ENCODE data around the gene FNDC3B. TPM values are rescaled to one million over a fixed set of nuclear protein-coding genes. Genes with fewer than 3 reads are reported as not detected.
A peak's percentile ranks its signal among the peaks of the same experiment; 100 is the strongest.
"Not testable (repeated sequence)": the region's sequence is repeated elsewhere in the genome, so short reads cannot be mapped to it uniquely, and the experiment has no call there.

The FNDC3B gene
- total RNA-seq, 1 experiment from 2014 or later = 74.4 TPM

DNA sequence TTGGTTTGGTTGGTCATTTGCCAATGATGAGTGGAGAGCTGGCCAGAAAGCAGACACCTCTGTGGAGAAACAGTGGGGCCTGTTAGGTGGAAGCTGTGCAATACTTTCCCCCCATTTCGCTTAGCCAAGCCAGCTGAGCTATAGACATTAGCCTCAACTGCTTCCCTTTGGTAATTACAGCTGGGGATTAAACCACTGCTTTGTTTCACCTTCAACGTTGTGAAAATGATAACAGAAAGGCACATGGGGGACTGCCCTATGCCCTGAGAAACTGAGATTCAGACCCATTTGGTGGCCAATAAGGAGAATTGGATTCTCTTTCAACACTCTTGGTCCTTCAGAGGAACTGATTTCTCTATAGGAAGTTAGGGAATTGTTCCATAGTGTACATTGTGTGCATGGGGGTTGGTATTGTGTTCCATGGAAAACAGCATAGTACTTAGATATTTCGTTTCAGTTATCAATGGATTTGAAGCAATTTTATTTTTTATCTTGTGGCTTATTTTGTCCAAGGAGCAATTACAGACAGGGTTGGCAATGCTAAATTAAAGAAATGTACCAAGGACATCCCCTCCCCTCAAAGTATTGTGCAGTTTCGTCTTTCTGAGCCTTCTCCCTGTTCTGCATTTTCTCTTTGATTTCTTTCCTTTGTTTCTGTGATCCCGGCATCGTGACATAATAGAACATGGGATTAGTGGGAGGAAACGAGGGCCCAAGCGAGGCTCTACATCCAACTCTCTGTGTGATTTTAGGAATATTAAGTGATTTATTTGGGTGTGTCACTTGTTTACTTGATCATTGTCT, 194.3 kb downstream of the FNDC3B start:
- DNase-seq (ENCODE audit: low spot score) = no peak

DNA sequence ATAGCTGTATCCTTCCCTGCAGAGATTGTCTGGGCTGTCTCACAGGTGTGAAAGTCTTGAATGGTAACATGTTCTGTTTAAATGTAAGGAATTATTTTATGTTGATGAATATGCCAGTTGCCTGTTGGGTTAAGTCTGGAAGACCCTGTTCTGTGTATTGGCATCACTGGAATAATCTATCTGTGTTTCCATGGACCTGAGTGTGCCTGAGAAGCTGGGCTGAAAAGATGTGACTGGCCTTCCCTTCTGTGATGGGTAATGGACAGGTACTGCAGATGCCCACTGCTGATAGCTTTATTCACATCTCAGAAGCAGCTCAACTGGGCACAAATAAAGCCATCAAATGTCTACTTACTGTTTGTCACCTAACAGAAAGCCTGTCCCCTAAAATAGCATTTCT, 196.3 kb downstream of the FNDC3B start:
- no peak for DNase-seq (ENCODE audit: low spot score)

GRCh38 chr3:172236771-172237742, 197.7 kb downstream of the FNDC3B start:
- no peak for DNase-seq (ENCODE audit: low spot score)

DNA sequence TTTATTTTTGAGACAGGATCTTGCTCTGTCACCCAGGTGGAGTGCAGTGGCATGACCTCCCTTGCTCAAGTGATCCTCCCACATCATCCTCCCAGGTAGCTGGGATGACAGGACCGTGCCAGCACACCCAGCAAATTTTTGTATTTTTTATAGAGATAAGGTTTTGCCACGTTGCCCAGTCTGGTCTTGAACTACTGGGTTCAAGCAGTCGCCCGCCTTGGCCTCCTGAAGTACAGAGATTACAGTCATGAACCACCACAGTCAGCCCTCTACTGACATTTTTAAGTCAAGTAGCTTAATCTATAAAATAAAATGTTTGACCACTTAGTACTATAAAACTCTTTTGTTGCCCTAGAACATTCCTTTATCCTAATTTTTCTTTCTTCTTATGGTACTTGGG, 198.8 kb downstream of the FNDC3B start:
- no peak for DNase-seq (ENCODE audit: low spot score)

DNA sequence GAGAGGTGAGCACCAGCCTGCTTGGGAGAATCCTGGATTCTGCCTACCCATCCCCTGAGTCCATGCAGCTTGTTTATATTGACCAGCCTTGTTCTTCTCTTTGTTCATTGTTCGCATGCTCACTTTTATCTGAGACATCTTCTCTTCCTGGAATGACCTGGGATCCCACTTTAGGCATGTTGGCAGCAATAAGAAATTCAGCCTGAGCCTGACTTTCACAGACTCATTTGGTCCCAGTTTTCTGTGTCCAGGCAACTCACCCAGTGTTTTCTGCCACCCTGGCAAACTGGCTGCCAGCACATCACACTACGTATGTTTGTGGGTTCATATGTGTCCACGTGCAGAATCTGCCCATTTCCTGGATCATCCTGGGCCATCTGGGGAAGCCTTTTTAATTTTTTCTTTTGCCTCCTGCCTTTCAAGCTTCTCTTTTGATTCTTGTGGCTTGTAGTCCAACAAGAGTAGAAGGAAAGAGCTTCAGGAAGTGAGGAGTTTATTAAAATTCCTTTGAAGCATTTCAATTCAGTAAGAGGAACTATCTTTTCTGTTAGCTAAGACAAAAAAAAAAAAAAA, 199.9 kb downstream of the FNDC3B start:
- DNase-seq (ENCODE audit: low spot score) = no peak

GRCh38 chr3:172241405-172241804, 202.0 kb downstream of the FNDC3B start:
- DNase-seq (ENCODE audit: low spot score) = no peak

DNA sequence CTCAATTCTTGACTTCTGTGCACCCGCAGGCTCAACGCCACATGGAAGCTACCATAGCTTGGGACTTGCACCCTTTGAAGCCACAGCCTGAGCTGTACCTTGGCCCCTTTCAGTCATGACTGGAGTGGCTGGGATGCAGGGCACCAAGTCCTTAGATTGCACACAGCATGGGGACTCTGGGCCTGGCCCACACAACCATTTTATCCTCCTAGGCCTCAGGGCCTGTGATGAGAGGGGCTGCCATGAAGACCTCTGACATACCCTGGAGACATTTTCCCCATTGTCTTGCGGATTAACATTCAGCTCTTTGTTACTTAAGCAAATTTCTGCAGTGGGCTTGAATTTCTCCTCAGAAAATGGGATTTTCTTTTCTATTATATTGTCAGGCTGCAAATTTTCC, 203.1 kb downstream of the FNDC3B start:
- not testable (repeated sequence) for DNase-seq (ENCODE audit: low spot score)

GRCh38 chr3:172243376-172243775, 204.0 kb downstream of the FNDC3B start:
- not testable (repeated sequence) for DNase-seq (ENCODE audit: low spot score)

DNA sequence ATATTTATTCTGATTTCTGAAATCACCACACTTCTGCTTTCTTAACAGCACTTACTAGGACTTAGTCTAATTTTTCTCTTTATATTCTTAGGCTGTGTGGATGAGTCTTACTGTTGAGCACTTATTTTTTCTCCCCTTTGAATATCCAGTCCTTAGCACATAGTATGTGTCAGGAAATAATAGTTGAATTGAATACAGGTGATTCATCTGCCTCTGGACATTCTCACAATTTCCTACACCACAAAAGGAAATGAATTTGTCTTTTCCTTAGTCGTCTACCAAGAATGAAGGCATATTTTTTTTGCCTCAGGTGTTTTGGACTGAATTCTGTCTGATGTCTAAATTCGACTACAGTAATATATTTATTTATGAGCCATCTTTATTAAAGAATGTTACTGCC, 204.6 kb downstream of the FNDC3B start:
- DNase-seq (ENCODE audit: low spot score) = peak; percentile 49

DNA sequence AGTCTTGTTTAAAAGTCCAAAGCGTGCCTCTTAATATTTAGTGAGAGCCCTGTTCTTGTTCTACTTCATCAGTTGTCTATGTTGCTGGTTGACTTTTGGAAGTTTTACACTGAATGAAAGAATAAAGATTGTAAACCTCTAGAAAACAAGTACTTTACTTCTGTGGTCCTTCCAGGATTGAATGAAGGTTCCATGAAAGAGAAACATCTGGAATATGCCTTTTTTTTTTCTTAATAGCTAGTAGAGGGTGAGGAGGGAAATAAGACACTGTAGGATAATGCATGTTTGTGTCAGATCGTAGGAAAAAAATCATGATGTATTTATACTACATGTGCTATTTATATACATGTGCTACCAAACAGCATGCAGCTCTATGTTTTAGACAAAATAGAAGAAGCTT, 205.9 kb downstream of the FNDC3B start:
- DNase-seq (ENCODE audit: low spot score) = no peak

DNA sequence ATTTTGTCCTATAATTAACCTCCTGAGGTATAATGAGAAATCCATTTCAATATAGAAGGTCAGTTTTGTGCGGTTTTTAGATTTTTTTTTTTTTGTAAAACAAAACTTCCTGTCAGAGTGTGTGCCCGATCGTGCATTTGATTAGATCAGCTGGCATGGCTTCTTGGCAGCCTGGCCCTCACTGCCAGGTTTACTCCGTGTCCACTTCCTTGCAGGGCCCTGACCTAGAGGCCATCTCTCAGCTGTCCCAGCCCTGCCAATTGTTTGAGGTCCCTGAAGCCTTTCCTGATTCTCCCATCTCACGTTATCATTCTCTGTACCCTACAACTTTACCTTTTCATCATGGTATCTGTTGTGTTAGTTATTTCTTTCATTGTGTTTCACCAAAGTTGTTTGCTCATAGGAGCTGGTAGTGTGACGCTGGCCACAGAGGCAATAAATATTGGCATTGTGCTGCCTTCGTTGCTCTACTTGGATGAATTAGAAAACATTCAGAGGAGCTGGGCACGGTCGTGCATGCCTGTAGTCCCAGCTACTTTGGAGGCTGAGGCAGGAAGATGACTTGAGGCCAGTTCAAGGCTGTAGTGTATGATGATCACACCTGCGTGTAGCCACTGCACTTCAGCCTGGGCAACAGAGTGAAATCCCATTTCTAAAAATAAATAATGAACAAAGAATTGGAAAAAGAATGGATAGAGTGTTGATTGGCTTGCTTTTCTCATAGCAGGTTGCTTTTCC, 206.9 kb downstream of the FNDC3B start:
- DNase-seq (ENCODE audit: low spot score) = no peak

DNA sequence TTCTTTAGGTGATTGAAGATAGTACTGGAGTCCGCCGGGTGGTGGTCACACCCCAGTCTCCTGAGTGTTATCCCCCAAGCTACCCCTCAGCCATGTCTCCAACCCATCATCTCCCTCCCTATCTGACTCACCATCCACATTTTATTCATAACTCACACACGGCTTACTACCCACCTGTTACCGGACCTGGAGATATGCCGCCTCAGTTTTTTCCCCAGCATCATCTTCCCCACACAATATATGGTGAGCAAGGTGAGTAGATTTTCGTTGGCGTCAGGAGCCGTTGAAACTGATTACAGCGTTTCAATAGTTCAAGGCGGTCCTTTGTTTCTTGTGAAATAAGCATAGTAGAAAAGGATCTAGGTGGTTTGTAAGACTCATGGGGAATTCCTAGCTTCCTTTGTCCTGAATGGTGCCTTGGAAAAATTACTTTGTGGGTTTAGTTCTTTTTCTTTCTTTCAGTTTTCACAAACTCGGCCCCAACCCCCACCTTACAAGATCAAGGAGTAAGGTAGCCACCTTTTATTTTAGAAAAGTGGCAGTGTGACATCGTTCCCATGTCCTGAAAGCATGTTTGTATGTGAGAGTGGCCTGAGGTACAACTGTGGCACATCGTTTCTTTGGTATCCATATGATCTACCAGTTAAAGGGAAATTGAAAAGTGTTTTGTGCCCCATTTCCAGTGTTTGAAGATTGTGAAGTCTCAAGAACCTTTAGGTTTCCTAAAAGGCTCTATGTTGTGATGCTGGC, 208.3 kb downstream of the FNDC3B start:
- no peak for DNase-seq (ENCODE audit: low spot score)

DNA sequence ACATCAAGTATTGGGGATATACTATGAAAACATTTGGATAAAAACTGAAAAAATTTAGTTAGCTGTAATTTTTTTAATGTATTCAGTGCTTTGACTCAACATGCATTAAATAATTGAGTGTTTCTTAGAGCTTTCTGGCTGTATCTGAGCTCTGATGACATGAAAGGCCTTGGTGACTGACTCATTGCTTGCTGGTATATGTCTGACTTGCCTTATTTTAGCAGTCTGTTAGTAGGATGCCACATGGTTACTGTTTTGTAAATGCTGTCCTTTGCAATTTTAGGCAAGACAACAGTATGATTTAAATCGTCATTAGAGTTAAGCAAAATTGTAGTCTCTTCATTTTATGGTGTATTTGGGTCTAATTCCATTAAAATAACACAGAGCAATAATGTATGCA, 209.7 kb downstream of the FNDC3B start:
- no peak for DNase-seq (ENCODE audit: low spot score)

- no peak for DNase-seq (ENCODE audit: low spot score)
Measured at GRCh38 chr3:172251211-172251610, 211.8 kb downstream of the FNDC3B start.

- no peak for DNase-seq (ENCODE audit: low spot score)
Measured at GRCh38 chr3:172253200-172253599, 213.8 kb downstream of the FNDC3B start.

DNA sequence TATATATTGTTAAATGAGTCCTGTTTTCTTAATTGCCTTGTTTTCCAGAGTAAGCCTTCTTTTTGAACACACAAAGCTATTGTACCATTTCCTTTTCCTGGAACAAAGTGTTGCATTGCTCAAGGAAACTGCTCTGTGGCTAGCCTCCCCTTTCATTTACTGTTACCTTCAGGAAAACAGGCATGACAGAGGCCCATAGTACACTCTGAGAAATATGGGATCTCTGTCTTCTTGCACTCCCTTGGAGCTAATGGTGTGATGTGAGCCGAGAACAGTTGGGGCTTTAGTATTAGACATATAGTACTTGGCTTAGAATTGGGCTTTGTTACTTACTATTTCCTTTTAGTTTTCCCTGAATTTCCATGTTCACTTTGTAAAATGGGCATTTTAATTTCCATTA, 215.2 kb downstream of the FNDC3B start:
- DNase-seq (ENCODE audit: low spot score) = no peak

DNA sequence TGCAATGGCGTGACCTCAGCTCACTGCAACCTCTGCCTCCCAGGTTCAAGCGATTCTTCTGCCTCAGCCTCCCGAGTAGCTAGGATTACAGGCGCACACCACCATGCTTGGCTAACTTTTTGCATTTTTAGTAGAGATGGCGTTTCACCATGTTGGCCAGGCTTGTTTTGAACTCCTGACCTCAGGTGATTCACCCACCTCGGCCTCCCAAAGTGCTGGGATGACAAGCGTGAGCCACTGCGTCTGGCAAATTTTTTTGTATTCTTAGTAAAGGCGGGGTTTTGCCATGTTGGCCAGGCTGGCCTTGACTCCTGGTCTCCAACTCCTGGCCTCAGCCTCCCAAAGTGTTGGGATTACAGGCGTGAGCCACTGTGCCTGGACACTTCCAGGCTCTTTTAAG, 215.9 kb downstream of the FNDC3B start:
- not testable (repeated sequence) for DNase-seq (ENCODE audit: low spot score)

- DNase-seq (ENCODE audit: low spot score) = no peak
Measured at GRCh38 chr3:172256101-172256734, 216.8 kb downstream of the FNDC3B start.

- DNase-seq (ENCODE audit: low spot score) = no peak
Measured at GRCh38 chr3:172257648-172258400, 218.4 kb downstream of the FNDC3B start.

DNA sequence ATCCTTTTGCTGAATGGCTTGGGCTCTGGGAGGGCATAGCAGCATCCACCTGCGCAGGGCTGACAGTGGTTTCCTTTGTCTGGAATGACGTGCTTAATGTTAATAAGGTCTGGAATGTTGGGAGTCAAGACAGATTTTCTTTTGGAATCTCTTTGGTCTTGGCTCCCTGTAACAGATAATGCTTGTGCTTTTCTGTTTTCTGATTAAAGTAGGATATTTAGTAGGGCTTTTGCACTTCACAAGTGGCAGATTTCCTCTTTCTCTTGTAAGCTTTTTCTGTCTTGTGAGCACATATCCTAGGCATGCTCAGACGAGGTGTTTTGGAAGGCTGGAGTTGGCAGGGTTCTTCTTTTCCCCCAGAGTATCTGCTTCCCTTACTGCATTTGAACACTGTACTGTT, 219.2 kb downstream of the FNDC3B start:
- DNase-seq (ENCODE audit: low spot score) = no peak

Data from A172 (cell line).